ENCODE data around the gene HSD17B8.

HSD17B8 gene

GRCh38 chr6:33189164-33189563 lies 15.3 kb upstream of the HSD17B8 start:
- no peaks in the 10 kb centered on the region for H3K9me3 ChIP-seq (ENCODE audit: control insufficient read depth, low read length)
- no peak overlapping the region for H3K14ac ChIP-seq (ENCODE audit: low read length in 2 of 2)
- peaks cover 5 to 7% of the 10 kb centered on the region in 2 experiments for H3K36me3 ChIP-seq (ENCODE audit: control insufficient read depth in 1 of 2, insufficient read depth in 2 of 2, low read depth in 1 of 2, low read length in 2 of 2)
- 74% methylated on average over 8 of the region's 8 CpGs for WGBS
- H2AK5ac ChIP-seq (ENCODE audit: low read length, severe bottlenecking): no peak overlapping the region
- no peak overlapping the region for H2AFZ ChIP-seq (ENCODE audit: low read depth, low read length)
- peaks cover 57% of the 10 kb centered on the region in 2 experiments for H3K27me3 ChIP-seq (ENCODE audit: control insufficient read depth in 1 of 2, insufficient read depth in 1 of 2, low read length in 2 of 2)
- peak overlapping the region; percentile 12 for H2BK15ac ChIP-seq (ENCODE audit: low read depth, poor library complexity, severe bottlenecking)
- H2BK120ac ChIP-seq (ENCODE audit: low read depth, low read length): no peak overlapping the region
- peaks cover 20% of the 10 kb centered on the region for H3K4me1 ChIP-seq (ENCODE audit: control insufficient read depth, insufficient read depth, low read depth, low read length)
- H4K91ac ChIP-seq (ENCODE audit: low read length): no peak overlapping the region
- H3K4ac ChIP-seq (ENCODE audit: low read depth in 1 of 2, low read length in 2 of 2): no peak overlapping the region
- H3K27ac ChIP-seq (ENCODE audit: low read length, poor library complexity, severe bottlenecking): no peak overlapping the region
- peaks cover 4% of the 10 kb centered on the region for H3K79me1 ChIP-seq (replicated peaks; ENCODE audit: low read length, poor library complexity, severe bottlenecking)
- H3K4me2 ChIP-seq (ENCODE audit: low read length, poor library complexity, severe bottlenecking): no peak overlapping the region
- H3K23ac ChIP-seq (ENCODE audit: low read length in 2 of 2): no peak overlapping the region
- DNase-seq: no peak
- no peak overlapping the region for H3K9ac ChIP-seq (ENCODE audit: low read length)
- no peak overlapping the region for H3K4me3 ChIP-seq (ENCODE audit: insufficient read depth in 1 of 2, low read depth in 1 of 2, low read length in 2 of 2)
- no peak overlapping the region for H4K8ac ChIP-seq (ENCODE audit: low read length)
- H3K18ac ChIP-seq (ENCODE audit: low read depth in 1 of 2, low read length in 2 of 2): no peak overlapping the region
- no peak overlapping the region for H2BK5ac ChIP-seq (ENCODE audit: low read depth, low read length, poor library complexity, severe bottlenecking)
- H2BK12ac ChIP-seq (ENCODE audit: low read length in 2 of 2): no peak overlapping the region

GRCh38 chr6:33189625-33190448 lies 14.6 kb upstream of the HSD17B8 start:
- peaks cover 57% of the 10 kb centered on the region in 2 experiments for H3K27me3 ChIP-seq (ENCODE audit: control insufficient read depth in 1 of 2, insufficient read depth in 1 of 2, low read length in 2 of 2)
- H3K18ac ChIP-seq (ENCODE audit: low read depth in 1 of 2, low read length in 2 of 2): no peak overlapping the region
- no peak overlapping the region for H3K23ac ChIP-seq (ENCODE audit: low read length in 2 of 2)
- H3K14ac ChIP-seq (ENCODE audit: low read length in 2 of 2): no peak overlapping the region
- no peak overlapping the region for H3K4me3 ChIP-seq (ENCODE audit: insufficient read depth in 1 of 2, low read depth in 1 of 2, low read length in 2 of 2)
- H4K91ac ChIP-seq (ENCODE audit: low read length): no peak overlapping the region
- H3K79me1 ChIP-seq (replicated peaks; ENCODE audit: low read length, poor library complexity, severe bottlenecking): peaks cover 5% of the 10 kb centered on the region
- H3K9ac ChIP-seq (ENCODE audit: low read length): no peak overlapping the region
- no peak overlapping the region for H3K4me2 ChIP-seq (ENCODE audit: low read length, poor library complexity, severe bottlenecking)
- no peak for DNase-seq
- H4K8ac ChIP-seq (ENCODE audit: low read length): no peak overlapping the region
- H2BK12ac ChIP-seq (ENCODE audit: low read length in 2 of 2): no peak overlapping the region
- no peaks in the 10 kb centered on the region for H3K9me3 ChIP-seq (ENCODE audit: control insufficient read depth, low read length)
- H2AK5ac ChIP-seq (ENCODE audit: low read length, severe bottlenecking): no peak overlapping the region
- peaks cover 12 to 14% of the 10 kb centered on the region in 2 experiments for H3K36me3 ChIP-seq (ENCODE audit: control insufficient read depth in 1 of 2, insufficient read depth in 2 of 2, low read depth in 1 of 2, low read length in 2 of 2)
- no peak overlapping the region for H3K27ac ChIP-seq (ENCODE audit: low read length, poor library complexity, severe bottlenecking)
- H2BK120ac ChIP-seq (ENCODE audit: low read depth, low read length): no peak overlapping the region
- no peak overlapping the region for H2BK5ac ChIP-seq (ENCODE audit: low read depth, low read length, poor library complexity, severe bottlenecking)
- H3K4ac ChIP-seq (ENCODE audit: low read depth in 1 of 2, low read length in 2 of 2): no peak overlapping the region
- H2BK15ac ChIP-seq (ENCODE audit: low read depth, poor library complexity, severe bottlenecking): no peak overlapping the region
- 74% methylated on average over 5 of the region's 7 CpGs for WGBS
- H3K4me1 ChIP-seq (ENCODE audit: control insufficient read depth, insufficient read depth, low read depth, low read length): peaks cover 20% of the 10 kb centered on the region
- no peak overlapping the region for H2AFZ ChIP-seq (ENCODE audit: low read depth, low read length)

- DNase-seq: no peak
- Histone ChIP-seq H2BK5ac (ENCODE audit: low read depth, low read length, poor library complexity, severe bottlenecking) (no peak overlapping the region), H3K4me2 (ENCODE audit: low read length, poor library complexity, severe bottlenecking) (no peak overlapping the region), H2BK15ac (ENCODE audit: low read depth, poor library complexity, severe bottlenecking) (no peak overlapping the region), H3K4ac (ENCODE audit: low read depth in 1 of 2, low read length in 2 of 2) (no peak overlapping the region), H3K14ac (ENCODE audit: low read length in 2 of 2) (no peak overlapping the region), H3K79me1 (replicated peaks; ENCODE audit: low read length, poor library complexity, severe bottlenecking) (peaks cover 8% of the 10 kb centered on the region), H2BK120ac (ENCODE audit: low read depth, low read length) (no peak overlapping the region), H3K36me3 (ENCODE audit: control insufficient read depth in 1 of 2, insufficient read depth in 2 of 2, low read depth in 1 of 2, low read length in 2 of 2) (peaks cover 20 to 22% of the 10 kb centered on the region in 2 experiments), H2AFZ (ENCODE audit: low read depth, low read length) (no peak overlapping the region), H3K27ac (ENCODE audit: low read length, poor library complexity, severe bottlenecking) (no peak overlapping the region), H3K27me3 (ENCODE audit: control insufficient read depth in 1 of 2, insufficient read depth in 1 of 2, low read length in 2 of 2) (peaks cover 57% of the 10 kb centered on the region in 2 experiments), H3K9me3 (ENCODE audit: control insufficient read depth, low read length) (no peaks in the 10 kb centered on the region), H3K23ac (ENCODE audit: low read length in 2 of 2) (no peak overlapping the region), H2AK5ac (ENCODE audit: low read length, severe bottlenecking) (no peak overlapping the region), H3K4me3 (ENCODE audit: insufficient read depth in 1 of 2, low read depth in 1 of 2, low read length in 2 of 2) (no peak overlapping the region), H3K9ac (ENCODE audit: low read length) (no peak overlapping the region), H4K91ac (ENCODE audit: low read length) (no peak overlapping the region), H3K18ac (ENCODE audit: low read depth in 1 of 2, low read length in 2 of 2) (no peak overlapping the region), H2BK12ac (ENCODE audit: low read length in 2 of 2) (no peak overlapping the region), H3K4me1 (ENCODE audit: control insufficient read depth, insufficient read depth, low read depth, low read length) (peaks cover 22% of the 10 kb centered on the region), H4K8ac (ENCODE audit: low read length) (no peak overlapping the region)
- WGBS: 88% methylated on average over 10 of the region's 11 CpGs
These were observed 13.8 kb upstream of the HSD17B8 start for GRCh38 chr6:33190504-33191107.

- no peak overlapping the region for H2BK15ac ChIP-seq (ENCODE audit: low read depth, poor library complexity, severe bottlenecking)
- no peak overlapping the region for H2AFZ ChIP-seq (ENCODE audit: low read depth, low read length)
- H4K91ac ChIP-seq (ENCODE audit: low read length): no peak overlapping the region
- H2BK12ac ChIP-seq (ENCODE audit: low read length in 2 of 2): no peak overlapping the region
- H3K27ac ChIP-seq (ENCODE audit: low read length, poor library complexity, severe bottlenecking): no peak overlapping the region
- peaks cover 17% of the 10 kb centered on the region for H3K79me1 ChIP-seq (replicated peaks; ENCODE audit: low read length, poor library complexity, severe bottlenecking)
- no peak overlapping the region for H2BK120ac ChIP-seq (ENCODE audit: low read depth, low read length)
- DNase-seq: no peak
- H3K9me3 ChIP-seq (ENCODE audit: control insufficient read depth, low read length): no peaks in the 10 kb centered on the region
- no peak overlapping the region for H2BK5ac ChIP-seq (ENCODE audit: low read depth, low read length, poor library complexity, severe bottlenecking)
- no peak overlapping the region for H4K8ac ChIP-seq (ENCODE audit: low read length)
- H3K14ac ChIP-seq (ENCODE audit: low read length in 2 of 2): no peak overlapping the region
- peaks cover 22% of the 10 kb centered on the region for H3K4me1 ChIP-seq (ENCODE audit: control insufficient read depth, insufficient read depth, low read depth, low read length)
- no peak overlapping the region for H3K4me2 ChIP-seq (ENCODE audit: low read length, poor library complexity, severe bottlenecking)
- H2AK5ac ChIP-seq (ENCODE audit: low read length, severe bottlenecking): no peak overlapping the region
- no peak overlapping the region for H3K9ac ChIP-seq (ENCODE audit: low read length)
- no peak overlapping the region for H3K4ac ChIP-seq (ENCODE audit: low read depth in 1 of 2, low read length in 2 of 2)
- H3K23ac ChIP-seq (ENCODE audit: low read length in 2 of 2): no peak overlapping the region
- H3K27me3 ChIP-seq (ENCODE audit: control insufficient read depth in 1 of 2, insufficient read depth in 1 of 2, low read length in 2 of 2): peaks cover 48 to 49% of the 10 kb centered on the region in 2 experiments
- no peak overlapping the region for H3K4me3 ChIP-seq (ENCODE audit: insufficient read depth in 1 of 2, low read depth in 1 of 2, low read length in 2 of 2)
- H3K18ac ChIP-seq (ENCODE audit: low read depth in 1 of 2, low read length in 2 of 2): no peak overlapping the region
- WGBS: 77% methylated on average over 8 of the region's 8 CpGs
- peaks cover 29 to 30% of the 10 kb centered on the region in 2 experiments for H3K36me3 ChIP-seq (ENCODE audit: control insufficient read depth in 1 of 2, insufficient read depth in 2 of 2, low read depth in 1 of 2, low read length in 2 of 2)
These were observed 12.9 kb upstream of the HSD17B8 start for GRCh38 chr6:33191383-33192104.

Data from mesenchymal stem cell (in vitro differentiated cells and primary cell).